ENCODE measurements around the gene SLC25A24.
"Not testable (repeated sequence)": the region's sequence is repeated elsewhere in the genome, so short reads cannot be mapped to it uniquely, and the experiment has no call there.

GRCh38 chr1:108227772-108228171 lies 27.6 kb upstream of the SLC25A24 start:
- not testable (repeated sequence) for TF ChIP-seq CTCF (IDR thresholded peaks at IDR 0.05; ENCODE audit: low read depth, low read length, missing input control); YY1 (IDR thresholded peaks at IDR 0.05)

Measured in liver (tissue), 2 donors.